Activated CD8-positive, alpha-beta memory T cell treated with anti-CD3 and anti-CD28 coated beads, Interleukin-2, amount 50 U/mL, for 48 hours (primary cell): Measurements from ENCODE around the gene DCUN1D3.
"Not testable (repeated sequence)": the region's sequence is repeated elsewhere in the genome, so short reads cannot be mapped to it uniquely, and the experiment has no call there.

ENCODE experiments used
- DNase-seq: peaks from one replicate; pipeline ENCODE4 v3.0.0-alpha.2; 2020

The DCUN1D3 gene

GRCh38 chr16:20886320-20886719 is 13.8 kb downstream of the DCUN1D3 start:
- no peak for DNase-seq

GRCh38 chr16:20884240-20884556 is 16.0 kb downstream of the DCUN1D3 start:
- no peak for DNase-seq

DNA sequence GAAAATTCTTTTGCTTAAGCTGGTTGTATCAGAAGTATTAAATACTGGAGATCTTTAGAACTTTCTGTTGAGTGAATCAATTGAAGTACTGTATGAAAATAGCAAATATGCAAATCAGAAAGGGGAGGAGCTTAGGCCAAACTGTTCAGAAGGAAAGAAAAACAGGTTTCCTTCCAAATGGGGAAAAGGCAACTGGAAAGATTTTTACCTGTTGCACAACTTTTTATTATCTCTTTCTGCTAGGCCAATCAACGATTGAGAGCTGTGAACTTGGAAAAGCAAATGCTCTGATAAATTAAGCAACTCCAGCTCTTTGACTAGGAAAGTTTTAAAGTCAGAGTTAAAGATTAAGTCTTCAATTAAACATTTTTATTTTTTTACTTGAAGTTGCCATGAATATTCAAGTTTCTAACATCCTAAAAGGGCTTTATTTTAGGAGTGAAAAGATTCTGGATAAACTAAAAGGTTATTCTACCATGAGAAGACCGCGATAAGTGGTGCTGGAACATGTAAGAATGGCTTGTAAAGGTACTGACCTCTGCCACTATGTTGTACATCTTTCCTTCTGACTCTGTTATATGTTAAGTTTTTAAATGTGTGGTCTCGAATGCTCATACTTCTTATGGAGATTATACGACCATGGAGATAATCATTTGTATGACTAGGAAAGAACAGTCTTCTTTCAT is 16.5 kb downstream of the DCUN1D3 start:
- no peak for DNase-seq

- no peak for DNase-seq
Observed at GRCh38 chr16:20881503-20881878, 18.7 kb downstream of the DCUN1D3 start.

DNA sequence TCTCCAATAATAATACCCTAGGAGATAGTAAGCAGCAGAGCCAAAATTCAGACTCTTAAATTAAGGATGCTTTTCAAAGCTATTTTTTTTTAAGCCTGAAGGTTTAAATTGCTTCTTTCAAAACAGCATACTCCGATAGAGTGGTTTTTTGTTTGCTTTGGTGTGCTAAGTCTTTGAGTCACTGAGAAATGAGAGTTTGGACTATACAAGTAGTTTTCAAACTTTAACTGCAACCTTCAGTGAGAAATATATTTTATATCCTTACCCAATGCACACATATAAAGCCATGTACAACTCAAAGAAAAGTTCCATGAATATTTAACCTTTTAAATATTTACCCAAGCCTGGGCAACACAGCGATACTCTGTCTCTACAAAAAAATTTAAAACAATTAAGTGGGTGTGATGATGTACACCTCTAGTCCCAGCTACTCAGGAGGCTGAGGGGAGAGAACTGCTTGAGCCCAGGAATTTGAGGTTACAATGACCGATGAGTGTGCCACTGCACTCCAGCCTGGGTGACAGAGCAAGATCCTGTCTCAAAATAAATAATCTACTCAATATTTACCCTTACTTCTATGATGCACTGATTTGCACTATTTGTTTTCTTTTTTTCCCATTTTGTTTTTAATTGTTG is 19.2 kb downstream of the DCUN1D3 start:
- no peak for DNase-seq

- DNase-seq: no peak
Observed at GRCh38 chr16:20879175-20880040, 20.8 kb downstream of the DCUN1D3 start.

DNA sequence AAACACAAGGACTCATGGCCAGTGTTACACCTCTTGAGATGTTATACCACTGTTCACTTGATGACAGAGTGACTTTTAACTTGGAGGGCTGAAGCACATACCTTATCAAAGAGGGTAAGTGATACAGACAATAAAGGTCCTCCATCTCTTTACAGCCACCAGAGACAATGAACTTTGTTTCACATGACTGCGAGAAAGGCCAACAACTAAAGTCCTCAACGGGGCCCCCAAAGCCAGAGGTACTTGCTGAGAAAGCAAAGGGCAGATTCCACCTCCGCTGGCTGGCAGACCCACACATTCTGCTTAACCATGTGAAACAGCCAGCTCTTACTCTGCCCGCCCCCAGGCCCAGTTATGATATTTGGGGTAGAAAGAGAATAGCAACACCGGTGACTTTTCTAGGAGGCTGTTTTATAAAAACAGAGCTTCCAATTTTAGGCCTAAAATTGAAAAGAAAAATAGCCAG is 21.4 kb downstream of the DCUN1D3 start:
- no peak for DNase-seq

GRCh38 chr16:20875355-20875650 is 24.9 kb downstream of the DCUN1D3 start:
- no peak for DNase-seq

GRCh38 chr16:20874088-20874581 is 26.0 kb downstream of the DCUN1D3 start:
- DNase-seq: no peak

DNA sequence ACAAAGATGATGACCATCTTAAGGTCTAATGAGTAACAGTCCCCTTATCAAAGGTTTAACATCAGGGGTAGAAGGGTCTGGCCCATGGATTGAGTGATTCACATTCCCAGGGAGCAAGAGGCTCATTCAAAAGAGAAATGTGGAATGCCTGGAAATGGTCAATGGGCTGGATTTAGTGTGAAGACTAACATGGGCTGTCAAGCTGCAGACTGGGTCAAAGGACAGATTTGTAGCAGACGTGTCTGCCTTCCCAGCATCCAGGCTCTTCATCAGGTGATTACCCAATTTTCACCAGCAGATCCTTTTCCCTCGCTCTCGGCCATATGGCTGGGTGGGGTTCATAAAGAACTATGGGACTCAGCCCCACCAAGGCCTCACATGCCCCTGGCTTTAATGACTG is 26.8 kb downstream of the DCUN1D3 start:
- no peak for DNase-seq

DNA sequence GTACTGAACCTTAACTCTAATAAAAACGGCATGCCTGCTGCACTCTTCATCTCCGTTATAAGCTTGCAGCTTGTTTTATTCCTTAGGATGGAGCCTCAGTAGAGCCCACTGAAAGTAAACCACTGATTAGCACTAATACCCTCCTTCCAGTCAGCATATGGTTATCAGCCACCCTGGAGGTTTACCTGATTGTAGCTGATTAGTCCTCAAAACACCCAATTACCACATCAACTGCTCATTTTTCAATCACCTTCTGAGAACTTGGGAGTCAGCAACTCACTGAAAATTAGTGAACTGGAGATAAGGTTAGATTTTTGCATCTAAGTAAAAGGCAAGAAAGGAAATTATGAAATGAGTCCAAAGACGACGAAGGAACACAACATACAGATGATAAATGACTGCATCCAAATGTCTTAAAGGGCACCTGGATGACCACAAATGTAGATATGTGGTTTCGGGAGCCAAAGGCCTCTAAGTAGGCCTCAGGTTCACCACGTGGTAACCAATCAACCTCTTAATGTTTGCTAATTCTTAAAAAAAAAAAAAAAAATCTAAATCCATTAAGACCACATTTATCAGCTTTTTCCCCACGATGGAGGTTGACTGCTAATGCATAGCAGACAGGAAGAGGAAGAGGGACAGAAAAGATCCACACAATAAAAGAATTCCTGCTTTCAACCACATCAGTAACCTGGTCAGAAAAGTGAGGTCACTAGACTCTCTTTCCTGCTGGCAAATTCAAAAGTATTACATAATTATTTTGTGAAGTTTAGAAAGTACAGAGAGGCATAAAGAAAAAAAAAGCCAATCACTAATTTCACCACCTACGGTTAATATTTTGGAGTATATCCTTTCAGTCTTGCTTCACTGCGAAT is 28.0 kb downstream of the DCUN1D3 start:
- DNase-seq: no peak

GRCh38 chr16:20871258-20871657 is 28.9 kb downstream of the DCUN1D3 start:
- DNase-seq: no peak

DNA sequence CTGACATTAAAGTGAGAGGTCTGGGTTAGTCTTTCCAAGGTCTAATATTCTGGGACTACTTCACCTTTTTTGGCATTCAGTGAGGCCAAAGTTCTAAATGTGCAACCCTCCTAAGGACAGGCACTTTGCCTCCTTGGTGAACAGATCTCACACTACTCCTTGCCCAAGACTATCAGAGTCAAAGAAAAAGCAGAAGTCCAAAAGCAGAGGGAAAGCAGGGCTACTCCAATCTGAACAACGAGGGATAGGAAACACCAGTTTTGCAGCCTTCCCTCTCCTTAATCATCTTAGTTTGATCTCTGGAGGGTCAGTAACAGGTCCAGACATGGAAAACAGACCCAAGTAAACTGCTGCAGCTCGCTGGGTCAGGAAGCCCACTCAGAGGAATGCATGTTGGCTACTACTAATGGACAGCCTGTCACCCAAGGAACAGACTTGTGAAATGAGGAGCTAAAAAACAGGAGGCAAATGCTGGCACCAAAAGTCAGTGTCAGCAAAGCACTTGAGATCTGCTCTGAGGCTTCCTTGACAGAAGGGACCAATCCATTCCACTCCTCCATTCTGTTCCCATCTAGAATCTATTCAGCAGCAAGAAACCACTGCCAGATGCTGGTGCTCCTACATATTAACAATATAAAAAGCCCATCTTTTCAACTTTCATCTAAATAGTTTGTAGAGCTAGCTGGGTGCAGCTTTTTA is 29.9 kb downstream of the DCUN1D3 start:
- no peak for DNase-seq

- no peak for DNase-seq
Observed at GRCh38 chr16:20868890-20869289, 31.3 kb downstream of the DCUN1D3 start.

GRCh38 chr16:20867585-20867984 is 32.6 kb downstream of the DCUN1D3 start:
- DNase-seq: no peak

DNA sequence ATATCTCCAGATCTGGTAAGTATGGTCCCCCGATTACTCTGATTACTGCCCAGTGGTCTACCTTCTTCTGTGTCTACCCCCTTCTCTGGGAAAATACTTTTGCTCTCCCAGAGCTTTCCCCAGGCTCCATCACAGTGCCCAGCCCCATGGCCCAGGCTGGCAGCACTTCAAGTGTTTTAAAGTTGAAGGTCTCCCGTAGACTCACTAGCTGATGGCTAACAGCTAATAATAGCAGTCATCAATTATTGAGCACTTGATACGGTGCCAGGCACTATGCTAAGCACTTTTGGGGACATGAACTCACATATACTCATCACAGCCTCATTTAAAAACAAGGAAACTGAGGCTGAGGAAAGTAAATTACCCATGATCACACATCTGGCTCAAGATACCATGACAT is 33.4 kb downstream of the DCUN1D3 start:
- no peak for DNase-seq

DNA sequence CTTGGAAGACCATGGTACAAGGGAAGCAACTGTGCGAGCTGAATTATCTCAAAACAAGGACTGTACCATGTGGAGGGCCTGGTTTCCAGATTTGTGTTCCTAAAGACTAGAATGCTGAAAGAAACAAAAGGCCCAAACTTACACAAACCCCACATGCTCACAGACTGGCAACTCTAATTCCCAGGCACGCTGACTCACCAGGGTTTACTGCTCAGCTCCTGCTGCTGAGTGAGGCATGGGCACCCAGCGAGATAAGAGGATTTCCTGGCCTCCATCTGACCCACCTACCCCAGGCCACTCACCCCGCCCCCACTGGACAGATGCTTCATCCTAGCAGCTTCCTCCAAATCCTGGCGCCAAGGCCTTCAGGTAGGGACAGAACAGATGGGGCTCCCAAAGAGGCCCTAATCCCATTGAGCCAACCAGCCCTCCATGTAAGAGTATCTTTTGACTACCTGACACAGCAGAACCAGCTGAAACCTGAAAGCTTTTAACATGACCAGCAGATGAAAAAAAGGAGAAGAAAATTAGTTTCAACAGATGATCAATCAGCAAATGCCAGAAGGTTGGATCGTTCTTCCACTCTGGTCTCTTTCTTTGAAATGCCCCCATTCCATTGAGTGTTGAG is 33.9 kb downstream of the DCUN1D3 start:
- DNase-seq: no peak

DNA sequence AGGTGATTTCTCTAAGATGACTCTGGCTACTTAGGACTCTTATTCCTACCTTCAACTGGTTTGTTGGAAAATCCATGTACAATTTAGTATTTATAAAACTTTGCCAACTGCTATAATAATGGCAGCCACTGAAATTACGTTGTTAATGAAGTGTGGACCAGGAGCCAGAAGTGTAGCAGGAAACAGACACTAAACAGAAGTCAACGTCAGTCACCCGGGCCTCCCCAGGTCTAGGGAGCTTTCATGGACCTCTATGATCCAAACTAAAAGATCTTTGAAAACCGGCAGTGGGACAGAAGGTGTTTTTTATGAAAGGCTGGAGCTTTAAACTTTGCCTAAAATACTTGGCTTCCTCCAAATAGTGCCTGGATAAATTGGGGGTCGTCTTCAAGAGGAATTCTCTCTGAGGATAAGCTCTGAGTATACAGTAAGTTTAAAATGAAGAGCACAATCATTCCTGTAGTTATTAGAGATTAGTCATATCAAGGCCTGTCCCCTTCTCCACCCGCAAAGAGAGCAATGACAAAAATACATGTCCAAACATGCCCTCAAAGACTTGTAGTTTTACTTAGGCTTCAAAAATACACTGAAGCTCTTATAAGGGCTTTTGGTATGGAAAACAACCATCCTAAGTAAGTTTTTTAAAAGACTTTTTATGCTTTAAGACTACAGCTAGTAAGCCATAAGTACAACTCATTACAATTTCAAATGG is 34.6 kb downstream of the DCUN1D3 start:
- DNase-seq: no peak

DNA sequence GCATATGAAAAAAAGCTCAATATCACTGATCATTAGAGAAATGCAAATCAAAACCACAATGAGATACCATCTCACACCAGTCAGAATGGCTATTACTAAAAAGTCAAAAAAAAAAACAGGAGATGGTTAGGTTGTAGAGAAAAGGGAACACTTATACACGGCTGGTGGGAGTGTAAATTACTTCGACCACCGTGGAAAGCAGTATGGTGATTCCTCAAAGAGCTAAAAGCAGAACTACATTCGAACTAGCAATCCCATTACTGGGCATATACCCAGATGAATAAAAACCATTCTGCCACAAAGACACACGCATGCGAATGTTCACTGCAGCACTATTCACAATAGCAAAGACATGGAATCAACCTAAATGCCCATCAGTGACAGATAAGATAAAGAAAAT is 35.8 kb downstream of the DCUN1D3 start:
- not testable (repeated sequence) for DNase-seq

GRCh38 chr16:20862162-20862960 is 37.8 kb downstream of the DCUN1D3 start:
- no peak for DNase-seq
